ENCODE data around the gene RBBP5.

The RBBP5 gene

GRCh38 chr1:205128050-205128449 is 6.3 kb upstream of the RBBP5 start:
- Histone ChIP-seq H3K27me3 (ENCODE audit: control insufficient read depth, insufficient read depth, low read length) (no peaks in the 10 kb centered on the region), H3K36me3 (ENCODE audit: control insufficient read depth, insufficient read depth, low read length) (no peaks in the 10 kb centered on the region), H3K4me1 (ENCODE audit: control insufficient read depth, insufficient read depth, low read length) (no peaks in the 10 kb centered on the region), H3K9me3 (ENCODE audit: control insufficient read depth, insufficient read depth, low read length) (no peaks in the 10 kb centered on the region), H3K27ac (ENCODE audit: low read depth, low read length) (no peak overlapping the region), H3K9ac (ENCODE audit: low read depth, low read length) (no peak overlapping the region), H3K4me3 (ENCODE audit: low read depth, low read length) (no peak overlapping the region)

DNA sequence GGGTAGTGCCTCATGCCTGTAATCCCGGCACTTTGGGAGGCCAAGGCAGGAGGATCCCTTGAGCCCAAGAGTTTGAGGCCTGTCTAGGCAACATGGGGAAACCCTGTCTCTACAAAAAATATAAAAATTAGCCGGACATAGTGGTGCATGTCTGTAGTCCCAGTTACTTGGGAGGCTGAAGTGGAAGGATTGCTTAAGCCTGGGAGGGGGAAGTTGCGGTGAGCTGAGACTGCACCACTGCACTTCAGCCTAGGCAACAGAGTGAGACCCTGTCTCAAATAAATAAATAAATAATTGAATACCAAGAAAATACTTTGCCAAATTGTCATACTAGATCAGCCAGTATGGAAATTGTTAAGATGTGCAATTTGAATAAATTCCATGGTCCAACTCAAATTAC is 5.9 kb upstream of the RBBP5 start:
- Histone ChIP-seq H3K27me3 (ENCODE audit: control insufficient read depth, insufficient read depth, low read length) (no peaks in the 10 kb centered on the region), H3K9ac (ENCODE audit: low read depth, low read length) (no peak overlapping the region), H3K9me3 (ENCODE audit: control insufficient read depth, insufficient read depth, low read length) (no peaks in the 10 kb centered on the region), H3K4me3 (ENCODE audit: low read depth, low read length) (no peak overlapping the region), H3K27ac (ENCODE audit: low read depth, low read length) (no peak overlapping the region), H3K36me3 (ENCODE audit: control insufficient read depth, insufficient read depth, low read length) (no peaks in the 10 kb centered on the region), H3K4me1 (ENCODE audit: control insufficient read depth, insufficient read depth, low read length) (no peaks in the 10 kb centered on the region)

GRCh38 chr1:205124726-205125125 is 2.9 kb upstream of the RBBP5 start:
- H3K27ac ChIP-seq (ENCODE audit: low read depth, low read length): no peak overlapping the region
- H3K9ac ChIP-seq (ENCODE audit: low read depth, low read length): no peak overlapping the region
- 0 out of 2 replicates have a peak, but pooled peaks cover under 1% of the 10 kb centered on the region for H3K36me3 ChIP-seq (ENCODE audit: control insufficient read depth, insufficient read depth, low read length)
- H3K9me3 ChIP-seq (ENCODE audit: control insufficient read depth, insufficient read depth, low read length): no peaks in the 10 kb centered on the region
- no peak overlapping the region for H3K4me3 ChIP-seq (ENCODE audit: low read depth, low read length)
- H3K27me3 ChIP-seq (ENCODE audit: control insufficient read depth, insufficient read depth, low read length): no peaks in the 10 kb centered on the region
- peaks cover 4% of the 10 kb centered on the region; the same call in 1 of the 2 replicates for H3K4me1 ChIP-seq (ENCODE audit: control insufficient read depth, insufficient read depth, low read length)

GRCh38 chr1:205122489-205122882 is 708 bp upstream of the RBBP5 start:
- peak overlapping the region; percentile 94 for H3K9ac ChIP-seq (ENCODE audit: low read depth, low read length)
- no peaks in the 10 kb centered on the region for H3K27me3 ChIP-seq (ENCODE audit: control insufficient read depth, insufficient read depth, low read length)
- H3K4me3 ChIP-seq (ENCODE audit: low read depth, low read length): peak overlapping the region; percentile 86
- H3K9me3 ChIP-seq (ENCODE audit: control insufficient read depth, insufficient read depth, low read length): no peaks in the 10 kb centered on the region
- H3K36me3 ChIP-seq (ENCODE audit: control insufficient read depth, insufficient read depth, low read length): peaks cover 15% of the 10 kb centered on the region; the same call in 1 of the 2 replicates
- H3K4me1 ChIP-seq (ENCODE audit: control insufficient read depth, insufficient read depth, low read length): peaks cover 4% of the 10 kb centered on the region; the same call in 1 of the 2 replicates
- peak overlapping the region; percentile 65 for H3K27ac ChIP-seq (ENCODE audit: low read depth, low read length)

GRCh38 chr1:205118752-205119151 is 3.0 kb downstream of the RBBP5 start:
- Histone ChIP-seq H3K27ac (ENCODE audit: low read depth, low read length) (no peak overlapping the region), H3K4me3 (ENCODE audit: low read depth, low read length) (no peak overlapping the region), H3K36me3 (ENCODE audit: control insufficient read depth, insufficient read depth, low read length) (peaks cover 37% of the 10 kb centered on the region), H3K27me3 (ENCODE audit: control insufficient read depth, insufficient read depth, low read length) (no peaks in the 10 kb centered on the region), H3K9me3 (ENCODE audit: control insufficient read depth, insufficient read depth, low read length) (no peaks in the 10 kb centered on the region), H3K4me1 (ENCODE audit: control insufficient read depth, insufficient read depth, low read length) (peaks cover 4% of the 10 kb centered on the region; the same call in 1 of the 2 replicates), H3K9ac (ENCODE audit: low read depth, low read length) (no peak overlapping the region)

DNA sequence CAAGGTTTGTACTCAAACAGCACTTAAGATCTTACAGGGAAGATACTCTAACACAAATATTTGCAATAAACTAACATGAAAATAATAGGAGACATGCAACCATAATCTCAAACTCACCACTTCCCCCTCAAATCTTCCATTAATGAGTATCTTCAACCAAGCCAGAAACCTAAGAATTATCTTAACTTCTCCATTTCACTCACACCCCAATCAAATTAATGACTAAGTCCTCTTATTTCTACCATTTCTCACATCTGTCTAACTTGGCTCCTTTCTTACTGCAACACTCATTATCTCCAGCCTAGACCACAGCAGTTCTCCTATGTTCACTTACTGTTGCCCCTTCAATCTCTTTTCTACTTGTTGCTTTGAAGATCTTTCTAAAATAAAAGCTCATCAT is 10.4 kb downstream of the RBBP5 start:
- Histone ChIP-seq H3K27me3 (ENCODE audit: control insufficient read depth, insufficient read depth, low read length) (no peaks in the 10 kb centered on the region), H3K36me3 (ENCODE audit: control insufficient read depth, insufficient read depth, low read length) (peaks cover 78% of the 10 kb centered on the region), H3K9me3 (ENCODE audit: control insufficient read depth, insufficient read depth, low read length) (no peaks in the 10 kb centered on the region), H3K27ac (ENCODE audit: low read depth, low read length) (no peak overlapping the region), H3K4me1 (ENCODE audit: control insufficient read depth, insufficient read depth, low read length) (no peaks in the 10 kb centered on the region), H3K4me3 (ENCODE audit: low read depth, low read length) (no peak overlapping the region), H3K9ac (ENCODE audit: low read depth, low read length) (no peak overlapping the region)

DNA sequence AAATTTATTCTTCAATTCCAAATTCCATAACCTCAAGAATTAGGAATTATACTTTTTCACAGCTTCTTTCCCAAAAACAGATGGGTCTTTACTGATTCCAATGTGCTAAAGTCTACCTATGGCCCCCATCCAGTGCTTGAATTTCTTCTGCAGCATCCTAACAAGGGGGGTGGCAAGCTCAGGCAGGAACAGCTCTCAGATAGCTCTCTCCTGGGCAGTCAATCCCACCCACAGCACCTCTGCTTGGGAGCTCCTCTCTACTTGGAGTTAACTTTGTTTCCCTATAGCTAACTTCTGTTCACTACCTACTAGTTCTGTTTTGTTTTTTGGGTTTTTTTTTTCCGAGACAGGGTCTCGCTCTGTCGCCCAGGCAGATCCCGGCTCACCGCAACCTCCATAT is 12.1 kb downstream of the RBBP5 start:
- no peaks in the 10 kb centered on the region for H3K9me3 ChIP-seq (ENCODE audit: control insufficient read depth, insufficient read depth, low read length)
- no peak overlapping the region for H3K4me3 ChIP-seq (ENCODE audit: low read depth, low read length)
- no peaks in the 10 kb centered on the region for H3K27me3 ChIP-seq (ENCODE audit: control insufficient read depth, insufficient read depth, low read length)
- no peak overlapping the region for H3K27ac ChIP-seq (ENCODE audit: low read depth, low read length)
- H3K36me3 ChIP-seq (ENCODE audit: control insufficient read depth, insufficient read depth, low read length): peaks cover 82% of the 10 kb centered on the region
- H3K4me1 ChIP-seq (ENCODE audit: control insufficient read depth, insufficient read depth, low read length): no peaks in the 10 kb centered on the region
- H3K9ac ChIP-seq (ENCODE audit: low read depth, low read length): no peak overlapping the region

- no peaks in the 10 kb centered on the region for H3K4me1 ChIP-seq (ENCODE audit: control insufficient read depth, insufficient read depth, low read length)
- no peaks in the 10 kb centered on the region for H3K9me3 ChIP-seq (ENCODE audit: control insufficient read depth, insufficient read depth, low read length)
- no peaks in the 10 kb centered on the region for H3K27me3 ChIP-seq (ENCODE audit: control insufficient read depth, insufficient read depth, low read length)
- no peak overlapping the region for H3K27ac ChIP-seq (ENCODE audit: low read depth, low read length)
- H3K9ac ChIP-seq (ENCODE audit: low read depth, low read length): no peak overlapping the region
- H3K4me3 ChIP-seq (ENCODE audit: low read depth, low read length): no peak overlapping the region
- H3K36me3 ChIP-seq (ENCODE audit: control insufficient read depth, insufficient read depth, low read length): peaks cover 82% of the 10 kb centered on the region
These were observed 12.5 kb downstream of the RBBP5 start for GRCh38 chr1:205109269-205109668.

DNA sequence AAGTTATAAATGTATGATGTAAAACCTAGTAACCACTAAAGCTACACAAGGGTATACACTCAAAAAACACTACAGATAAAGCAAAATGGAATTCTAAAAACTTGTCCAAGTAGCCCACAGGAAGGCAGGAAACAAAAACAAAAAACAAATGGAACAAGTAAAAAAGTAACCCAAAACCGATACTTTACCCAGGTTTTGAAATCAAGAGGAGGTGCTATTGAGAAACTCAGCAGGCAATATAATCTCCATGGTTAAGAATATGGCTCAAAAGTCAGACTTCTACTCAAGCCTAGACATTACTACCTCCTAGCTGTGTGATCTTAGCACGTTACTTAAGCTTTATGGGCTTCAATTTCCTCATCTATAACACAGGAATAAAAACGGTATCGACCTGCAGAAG is 13.3 kb downstream of the RBBP5 start:
- no peak overlapping the region for H3K4me3 ChIP-seq (ENCODE audit: low read depth, low read length)
- no peaks in the 10 kb centered on the region for H3K27me3 ChIP-seq (ENCODE audit: control insufficient read depth, insufficient read depth, low read length)
- H3K27ac ChIP-seq (ENCODE audit: low read depth, low read length): no peak overlapping the region
- no peak overlapping the region for H3K9ac ChIP-seq (ENCODE audit: low read depth, low read length)
- H3K4me1 ChIP-seq (ENCODE audit: control insufficient read depth, insufficient read depth, low read length): no peaks in the 10 kb centered on the region
- peaks cover 84% of the 10 kb centered on the region for H3K36me3 ChIP-seq (ENCODE audit: control insufficient read depth, insufficient read depth, low read length)
- H3K9me3 ChIP-seq (ENCODE audit: control insufficient read depth, insufficient read depth, low read length): no peaks in the 10 kb centered on the region

DNA sequence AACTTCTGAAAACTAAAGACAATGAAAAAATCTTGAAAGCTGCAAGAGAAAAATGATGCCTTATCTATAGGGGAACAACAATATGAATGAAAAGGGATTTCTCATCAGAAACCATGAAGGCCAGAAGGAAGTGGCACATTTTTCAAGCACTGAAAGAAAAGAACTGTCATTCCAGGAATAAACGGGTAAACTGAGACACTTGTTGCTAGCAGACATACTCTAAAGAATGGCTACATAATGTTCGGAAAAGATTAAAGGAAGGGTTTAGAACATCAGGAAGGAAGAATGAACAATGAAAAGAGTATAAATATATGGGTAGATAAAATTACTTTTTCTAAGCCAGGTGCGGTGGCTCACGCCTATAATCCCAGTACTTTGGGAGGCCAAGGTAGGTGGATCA is 14.5 kb downstream of the RBBP5 start:
- no peak overlapping the region for H3K4me3 ChIP-seq (ENCODE audit: low read depth, low read length)
- H3K27ac ChIP-seq (ENCODE audit: low read depth, low read length): no peak overlapping the region
- no peaks in the 10 kb centered on the region for H3K9me3 ChIP-seq (ENCODE audit: control insufficient read depth, insufficient read depth, low read length)
- no peaks in the 10 kb centered on the region for H3K27me3 ChIP-seq (ENCODE audit: control insufficient read depth, insufficient read depth, low read length)
- no peaks in the 10 kb centered on the region for H3K4me1 ChIP-seq (ENCODE audit: control insufficient read depth, insufficient read depth, low read length)
- no peak overlapping the region for H3K9ac ChIP-seq (ENCODE audit: low read depth, low read length)
- H3K36me3 ChIP-seq (ENCODE audit: control insufficient read depth, insufficient read depth, low read length): peaks cover 84% of the 10 kb centered on the region

DNA sequence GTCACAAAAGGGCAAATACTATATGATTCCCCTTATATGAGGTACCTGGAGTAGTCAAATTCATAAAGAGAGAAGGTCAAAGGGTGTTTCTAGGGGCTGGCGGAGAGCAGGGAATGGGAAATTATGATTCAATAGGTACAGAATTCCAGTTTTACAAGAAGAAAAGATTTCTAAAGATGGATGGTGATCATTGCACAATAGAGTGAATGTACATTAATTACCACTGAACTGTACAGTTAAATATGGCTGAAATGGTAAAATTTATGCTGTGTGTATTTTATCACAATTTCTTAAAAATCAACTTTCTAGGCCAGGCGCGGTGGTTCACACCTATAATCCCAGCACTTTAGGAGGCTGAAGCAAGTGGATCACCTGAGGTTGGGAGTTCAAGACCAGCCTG is 19.4 kb downstream of the RBBP5 start:
- Histone ChIP-seq H3K9me3 (ENCODE audit: control insufficient read depth, insufficient read depth, low read length) (no peaks in the 10 kb centered on the region), H3K27me3 (ENCODE audit: control insufficient read depth, insufficient read depth, low read length) (no peaks in the 10 kb centered on the region), H3K9ac (ENCODE audit: low read depth, low read length) (no peak overlapping the region), H3K36me3 (ENCODE audit: control insufficient read depth, insufficient read depth, low read length) (peaks cover 95% of the 10 kb centered on the region), H3K4me3 (ENCODE audit: low read depth, low read length) (no peak overlapping the region), H3K4me1 (ENCODE audit: control insufficient read depth, insufficient read depth, low read length) (no peaks in the 10 kb centered on the region), H3K27ac (ENCODE audit: low read depth, low read length) (no peak overlapping the region)

GRCh38 chr1:205098242-205098641 is 23.5 kb downstream of the RBBP5 start:
- no peak overlapping the region for H3K9ac ChIP-seq (ENCODE audit: low read depth, low read length)
- H3K4me3 ChIP-seq (ENCODE audit: low read depth, low read length): no peak overlapping the region
- H3K27ac ChIP-seq (ENCODE audit: low read depth, low read length): no peak overlapping the region
- no peaks in the 10 kb centered on the region for H3K27me3 ChIP-seq (ENCODE audit: control insufficient read depth, insufficient read depth, low read length)
- H3K9me3 ChIP-seq (ENCODE audit: control insufficient read depth, insufficient read depth, low read length): no peaks in the 10 kb centered on the region
- peaks cover 93% of the 10 kb centered on the region for H3K36me3 ChIP-seq (ENCODE audit: control insufficient read depth, insufficient read depth, low read length)
- no peaks in the 10 kb centered on the region for H3K4me1 ChIP-seq (ENCODE audit: control insufficient read depth, insufficient read depth, low read length)

Measured in HUES48 (cell line).